HEK293T (cell line): ENCODE results near the gene C5orf22.
"Not testable (repeated sequence)": the region's sequence is repeated elsewhere in the genome, so short reads cannot be mapped to it uniquely, and the experiment has no call there.

Source experiments
- CTCF ChIA-PET: fragments of 350-600 bp; formaldehyde crosslinking; extraction: SDS; loops from one replicate; lab custom pipeline; 2021; ENCODE audit warnings: antibody characterized with exemption, inconsistent platforms; lab: Yijun Ruan, JAX
- POLR2A ChIA-PET: fragments of 350-600 bp; formaldehyde crosslinking; extraction: SDS; loops from one replicate; lab custom pipeline; 2020; ENCODE audit warnings: antibody characterized with exemption, inconsistent platforms; lab: Yijun Ruan, JAX
- DNase-seq: peaks from one replicate; pipeline ENCODE4 v3.0.0; 2012; ENCODE audit warnings: mixed read lengths; ENCODE audit errors: extremely low spot score
- ARNT ChIP-seq: fragments of 450-650 bp; IDR thresholded peaks from 2 replicates; pipeline ENCODE4 v1.6.1; 2017; ENCODE audit warnings: mild to moderate bottlenecking
- BHLHE40 ChIP-seq: fragments of 450-650 bp; IDR thresholded peaks from 2 replicates; pipeline ENCODE4 v1.6.1; 2016; ENCODE audit warnings: mild to moderate bottlenecking, moderate library complexity, borderline replicate concordance
- CTBP1 ChIP-seq: fragments of 450-650 bp; IDR thresholded peaks from 2 replicates; pipeline ENCODE4 v1.6.1; 2016; ENCODE audit warnings: borderline replicate concordance
- ELF4 ChIP-seq: fragments of 450-650 bp; IDR thresholded peaks from 2 replicates; pipeline ENCODE4 v1.6.1; 2017; ENCODE audit warnings: antibody characterized with exemption
- FOXA1 ChIP-seq: fragments of 450-650 bp; IDR thresholded peaks from 2 replicates; pipeline ENCODE4 v1.6.1; 2016; ENCODE audit warnings: mild to moderate bottlenecking
- FOXK2 ChIP-seq: fragments of 450-650 bp; IDR thresholded peaks from 2 replicates; pipeline ENCODE4 v1.6.1; 2016; ENCODE audit warnings: mild to moderate bottlenecking
- FOXM1 ChIP-seq: fragments of 450-650 bp; IDR thresholded peaks from 2 replicates; pipeline ENCODE4 v1.6.1; 2017; ENCODE audit warnings: mild to moderate bottlenecking, borderline replicate concordance
- HDGF ChIP-seq: fragments of 450-650 bp; IDR thresholded peaks from 2 replicates; pipeline ENCODE4 v1.6.1; 2017; ENCODE audit warnings: antibody characterized with exemption, borderline replicate concordance
- L3MBTL2 ChIP-seq: fragments of 450-650 bp; conservative IDR thresholded peaks from 2 replicates; pipeline ENCODE4 v1.6.1; 2016; ENCODE audit warnings: mild to moderate bottlenecking
- LEF1 ChIP-seq: fragments of 450-650 bp; IDR thresholded peaks from 2 replicates; pipeline ENCODE4 v1.6.1; 2017; ENCODE audit warnings: mild to moderate bottlenecking, borderline replicate concordance
- NFRKB ChIP-seq: fragments of 450-650 bp; IDR thresholded peaks from 2 replicates; pipeline ENCODE4 v1.6.1; 2016; ENCODE audit warnings: mild to moderate bottlenecking, moderate library complexity
- PKNOX1 ChIP-seq: fragments of 450-650 bp; IDR thresholded peaks from 2 replicates; pipeline ENCODE4 v1.6.1; 2016
- SP1 ChIP-seq: fragments of 450-650 bp; IDR thresholded peaks from 2 replicates; pipeline ENCODE4 v1.6.1; 2017
- SUZ12 ChIP-seq: fragments of 450-650 bp; IDR thresholded peaks from 2 replicates; pipeline ENCODE4 v1.6.1; 2016; ENCODE audit warnings: mild to moderate bottlenecking
- TARDBP ChIP-seq: fragments of 450-650 bp; IDR thresholded peaks from 2 replicates; pipeline ENCODE4 v1.6.1; 2016
- ZNF384 ChIP-seq: fragments of 450-650 bp; IDR thresholded peaks from 2 replicates; pipeline ENCODE4 v1.6.1; 2016

Gene C5orf22

GRCh38 chr5:31536873-31537272, 4.8 kb downstream of the C5orf22 start:
- no peak for DNase-seq
- POLR2A ChIA-PET: no interaction called here
- CTCF ChIA-PET: no interaction called here
- TF ChIP-seq SUZ12 (no peak), CTBP1 (no peak)

- CTCF ChIA-PET: no interaction called here
- TF ChIP-seq FOXM1 (no peak), L3MBTL2 (no peak), LEF1 (no peak), NFRKB (no peak), CTBP1 (no peak), PKNOX1 (no peak), SP1 (no peak), ELF4 (no peak), BHLHE40 (no peak), ARNT (no peak), TARDBP (no peak), FOXK2 (no peak), SUZ12 (no peak), HDGF (no peak), ZNF384 (no peak), FOXA1 (no peak)
- no peak for DNase-seq
- POLR2A ChIA-PET: no interaction called here
Observed at GRCh38 chr5:31537349-31537748, 5.2 kb downstream of the C5orf22 start.

GRCh38 chr5:31537851-31538250, 5.8 kb downstream of the C5orf22 start:
- ChIA-PET POLR2A (no interaction called here), CTCF (no interaction called here)
- no peak for DNase-seq
- TF ChIP-seq L3MBTL2: no peak
- no peak for TF ChIP-seq FOXA1
- TF ChIP-seq HDGF: no peak
- no peak for TF ChIP-seq TARDBP
- no peak for TF ChIP-seq PKNOX1
- no peak for TF ChIP-seq BHLHE40
- no peak for TF ChIP-seq LEF1
- no peak for TF ChIP-seq NFRKB
- no peak for TF ChIP-seq SUZ12
- no peak for TF ChIP-seq FOXK2
- no peak for TF ChIP-seq ELF4
- no peak for TF ChIP-seq SP1
- TF ChIP-seq FOXM1: no peak
- no peak for TF ChIP-seq ARNT
- TF ChIP-seq CTBP1: no peak
- TF ChIP-seq ZNF384: no peak

- DNase-seq, POLR2A ChIA-PET, CTCF ChIA-PET: not testable (repeated sequence)
Observed at GRCh38 chr5:31549114-31549513, 17.0 kb downstream of the C5orf22 start.

- TF ChIP-seq FOXM1: no peak
- TF ChIP-seq SUZ12: no peak
- TF ChIP-seq FOXA1: no peak
- TF ChIP-seq PKNOX1: no peak
- no peak for TF ChIP-seq CTBP1
- no peak for TF ChIP-seq ARNT
- TF ChIP-seq NFRKB: no peak
- TF ChIP-seq HDGF: no peak
- TF ChIP-seq TARDBP: no peak
- no peak for TF ChIP-seq ELF4
- TF ChIP-seq BHLHE40: no peak
- TF ChIP-seq L3MBTL2: no peak
- no peak for DNase-seq
- ChIA-PET CTCF (no interaction called here), POLR2A (no interaction called here)
Observed at GRCh38 chr5:31551878-31552277, 19.8 kb downstream of the C5orf22 start.

- ChIA-PET CTCF (no interaction called here), POLR2A (no interaction called here)
- DNase-seq: no peak
- TF ChIP-seq BHLHE40 (no peak), NFRKB (no peak), PKNOX1 (no peak), ARNT (no peak), TARDBP (no peak), ZNF384 (no peak), ELF4 (no peak), CTBP1 (no peak), FOXK2 (no peak), SUZ12 (no peak), L3MBTL2 (no peak), FOXA1 (no peak), FOXM1 (no peak), LEF1 (no peak), SP1 (no peak)
Observed at GRCh38 chr5:31553863-31554262, 21.8 kb downstream of the C5orf22 start.
